Keratinocyte (primary cell): ENCODE measurements around the gene CBLN3. TPM values are rescaled to one million over a fixed set of nuclear protein-coding genes. Genes with fewer than 3 reads are reported as not detected.

Source experiments
- DNase-seq: peaks from one replicate; pipeline ENCODE4 v3.0.0-alpha.2; 2011; ENCODE audit warnings: low read depth, missing footprints, low spot score
- FAIRE-seq: peaks from 2 replicates; lab custom pipeline; 2011; peaks lifted over from hg19 to GRCh38; lab: Jason Lieb, UNC
- H2AFZ ChIP-seq: 2 replicates; pipeline ENCODE4 v1.6.0; 2012; ENCODE audit warnings: low read length, control low read depth, inconsistent platforms; ENCODE audit not compliant: control insufficient read depth
- H3K27ac ChIP-seq: 2 replicates; pipeline ENCODE4 v1.5.1; 2011; ENCODE audit warnings: low read length; ENCODE audit not compliant: control insufficient read depth, insufficient read depth
- H3K27me3 ChIP-seq: 3 replicates; pipeline ENCODE4 v1.6.0; 2011; ENCODE audit warnings: low read length; ENCODE audit not compliant: control insufficient read depth, insufficient read depth; ENCODE audit errors: extremely low read depth
- H3K36me3 ChIP-seq, 2 experiments: 2 replicates in 1 of 2; 3 replicates in 1 of 2; pipeline ENCODE4 v1.5.1; 2011; ENCODE audit warnings: low read length in 2 of 2, mild to moderate bottlenecking in 1 of 2; ENCODE audit not compliant: control insufficient read depth in 2 of 2, insufficient read depth in 2 of 2; ENCODE audit errors: extremely low read depth in 1 of 2
- H3K4me1 ChIP-seq: 3 replicates; pipeline ENCODE4 v1.5.1; 2011; ENCODE audit warnings: low read length; ENCODE audit not compliant: control insufficient read depth, insufficient read depth; ENCODE audit errors: extremely low read depth
- H3K4me2 ChIP-seq: 3 replicates; pipeline ENCODE4 v1.6.0; 2011; ENCODE audit warnings: low read depth, low read length; ENCODE audit not compliant: control insufficient read depth, insufficient read depth; ENCODE audit errors: extremely low read depth
- H3K4me3 ChIP-seq, 3 experiments: fragments of 200-600 bp in 1 of 3; sonication (generic) in 1 of 3; 2 replicates in 2 of 3; 3 replicates in 1 of 3; pipeline ENCODE4 v1.5.1; 2011 to 2016; ENCODE audit warnings: low read length in 3 of 3, mild to moderate bottlenecking in 3 of 3, control low read depth in 2 of 3, inconsistent platforms in 1 of 3, low read depth in 1 of 3, mixed read lengths in 1 of 3, mixed run types in 1 of 3, moderate library complexity in 1 of 3; ENCODE audit not compliant: control insufficient read depth in 2 of 3, insufficient read depth in 2 of 3; ENCODE audit errors: extremely low read depth in 1 of 3
- H3K79me2 ChIP-seq: 2 replicates; pipeline ENCODE4 v1.6.0; 2012; ENCODE audit warnings: low read length; ENCODE audit not compliant: control insufficient read depth, insufficient read depth
- H3K9ac ChIP-seq: 3 replicates; pipeline ENCODE4 v1.6.0; 2011; ENCODE audit warnings: low read length; ENCODE audit not compliant: control insufficient read depth, insufficient read depth; ENCODE audit errors: extremely low read depth
- H3K9me1 ChIP-seq: 3 replicates; pipeline ENCODE4 v1.6.0; 2011; ENCODE audit warnings: low read length; ENCODE audit not compliant: control insufficient read depth, insufficient read depth; ENCODE audit errors: extremely low read depth
- H3K9me3 ChIP-seq: 2 replicates; pipeline ENCODE4 v1.5.1; 2012; ENCODE audit warnings: low read depth, low read length; ENCODE audit not compliant: control insufficient read depth
- H4K20me1 ChIP-seq: 3 replicates; pipeline ENCODE4 v1.6.0; 2011; ENCODE audit warnings: low read length; ENCODE audit not compliant: control insufficient read depth, insufficient read depth; ENCODE audit errors: extremely low read depth
- EZH2 ChIP-seq: IDR thresholded peaks from one replicate; pipeline ENCODE4 v1.6.1; 2012; ENCODE audit warnings: inconsistent platforms, mild to moderate bottlenecking, low read length, moderate library complexity
- dilution Hi-C: fragments of 300-500 bp; cut with MboI; formaldehyde crosslinking; loops from one replicate; pipeline ENCODE4 v1.7.0; 2020; ENCODE audit warnings: low sequenced_read_pairs; ENCODE audit not compliant: extremely low pct_ligation_motif_present
- polyA plus RNA-seq, 5 experiments: library from polyadenylated mRNA; depleted of rRNA in 3 of 5; stranded (reverse) in 3 of 5; stranded (forward) in 1 of 5; unstranded in 1 of 5; fragments of >200 nt; gene quantifications; 1 replicate in 1 of 5; 2 replicates in 3 of 5; 3 replicates in 1 of 5; pipeline versions ENCODE4 v1.2.1 to v1.2.3, GENCODE V29; 2011 to 2012; ENCODE audit warnings: missing spikeins in 2 of 5, low read depth in 1 of 5, low replicate concordance in 1 of 5
- TF ChIP-seq, protein P1 (sequence below), 3 experiments: IDR thresholded peaks in 1 of 3; conservative IDR thresholded peaks in 1 of 3; optimal IDR thresholded peaks in 1 of 3; 2 replicates in 2 of 3; 3 replicates in 1 of 3; pipeline versions ENCODE3 to v1.5.1; 2011; ENCODE audit warnings: low read length in 3 of 3, mild to moderate bottlenecking in 3 of 3, moderate library complexity in 2 of 3, control low read depth in 1 of 3, inconsistent platforms in 1 of 3; ENCODE audit not compliant: insufficient read depth in 2 of 3; ENCODE audit errors: extremely low read depth in 1 of 3

The CBLN3 gene
- polyA plus RNA-seq, 1 donor (not counting 4 experiments of a cell fraction or from before 2014, with no cell fraction given) = 1.6 TPM

DNA sequence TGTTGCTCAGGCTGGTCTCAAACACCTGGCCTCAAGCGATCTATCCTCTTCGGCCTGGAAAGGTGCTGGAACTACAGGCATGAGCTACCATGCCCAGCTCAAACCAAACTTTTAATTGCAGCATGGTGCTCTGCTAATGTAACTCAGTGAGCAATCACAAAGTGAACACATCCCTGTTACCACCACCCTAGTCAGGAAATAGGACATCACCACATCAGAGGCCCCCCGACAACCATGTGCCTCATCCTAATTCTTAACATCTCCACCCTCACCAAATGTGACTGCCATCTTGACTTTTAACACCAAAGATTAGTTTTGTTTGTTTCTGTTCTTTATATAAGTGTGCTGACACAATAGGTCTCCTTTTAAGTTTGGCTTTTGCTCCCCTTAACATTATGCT lies 35.9 kb upstream of the CBLN3 start:
- FAIRE-seq = no peak
- Histone ChIP-seq H3K79me2 (no peaks in the 10 kb centered on the region), H3K9ac (no peak overlapping the region), H3K9me3 (no peaks in the 10 kb centered on the region), H3K9me1 (no peaks in the 10 kb centered on the region), H3K36me3 (no peaks in the 10 kb centered on the region), H3K4me3 (no peak overlapping the region), H3K27me3 (no peaks in the 10 kb centered on the region), H4K20me1 (no peaks in the 10 kb centered on the region), H2AFZ (no peak overlapping the region), H3K4me2 (no peak overlapping the region), H3K27ac (no peak overlapping the region), H3K4me1 (no peaks in the 10 kb centered on the region)
- TF ChIP-seq EZH2 = no peak
- TF ChIP-seq, protein P1, sequence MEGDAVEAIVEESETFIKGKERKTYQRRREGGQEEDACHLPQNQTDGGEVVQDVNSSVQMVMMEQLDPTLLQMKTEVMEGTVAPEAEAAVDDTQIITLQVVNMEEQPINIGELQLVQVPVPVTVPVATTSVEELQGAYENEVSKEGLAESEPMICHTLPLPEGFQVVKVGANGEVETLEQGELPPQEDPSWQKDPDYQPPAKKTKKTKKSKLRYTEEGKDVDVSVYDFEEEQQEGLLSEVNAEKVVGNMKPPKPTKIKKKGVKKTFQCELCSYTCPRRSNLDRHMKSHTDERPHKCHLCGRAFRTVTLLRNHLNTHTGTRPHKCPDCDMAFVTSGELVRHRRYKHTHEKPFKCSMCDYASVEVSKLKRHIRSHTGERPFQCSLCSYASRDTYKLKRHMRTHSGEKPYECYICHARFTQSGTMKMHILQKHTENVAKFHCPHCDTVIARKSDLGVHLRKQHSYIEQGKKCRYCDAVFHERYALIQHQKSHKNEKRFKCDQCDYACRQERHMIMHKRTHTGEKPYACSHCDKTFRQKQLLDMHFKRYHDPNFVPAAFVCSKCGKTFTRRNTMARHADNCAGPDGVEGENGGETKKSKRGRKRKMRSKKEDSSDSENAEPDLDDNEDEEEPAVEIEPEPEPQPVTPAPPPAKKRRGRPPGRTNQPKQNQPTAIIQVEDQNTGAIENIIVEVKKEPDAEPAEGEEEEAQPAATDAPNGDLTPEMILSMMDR (optimal IDR thresholded peaks at IDR 0.05 in 1 of 3, IDR thresholded peaks at IDR 0.05 in 1 of 3, conservative IDR thresholded peaks at IDR 0.05 in 1 of 3; ENCODE audit: extremely low read depth in 1 of 3, insufficient read depth in 2 of 3, low read length in 3 of 3) = no peak
- dilution Hi-C loops = no loop called here
- no peak for DNase-seq

DNA sequence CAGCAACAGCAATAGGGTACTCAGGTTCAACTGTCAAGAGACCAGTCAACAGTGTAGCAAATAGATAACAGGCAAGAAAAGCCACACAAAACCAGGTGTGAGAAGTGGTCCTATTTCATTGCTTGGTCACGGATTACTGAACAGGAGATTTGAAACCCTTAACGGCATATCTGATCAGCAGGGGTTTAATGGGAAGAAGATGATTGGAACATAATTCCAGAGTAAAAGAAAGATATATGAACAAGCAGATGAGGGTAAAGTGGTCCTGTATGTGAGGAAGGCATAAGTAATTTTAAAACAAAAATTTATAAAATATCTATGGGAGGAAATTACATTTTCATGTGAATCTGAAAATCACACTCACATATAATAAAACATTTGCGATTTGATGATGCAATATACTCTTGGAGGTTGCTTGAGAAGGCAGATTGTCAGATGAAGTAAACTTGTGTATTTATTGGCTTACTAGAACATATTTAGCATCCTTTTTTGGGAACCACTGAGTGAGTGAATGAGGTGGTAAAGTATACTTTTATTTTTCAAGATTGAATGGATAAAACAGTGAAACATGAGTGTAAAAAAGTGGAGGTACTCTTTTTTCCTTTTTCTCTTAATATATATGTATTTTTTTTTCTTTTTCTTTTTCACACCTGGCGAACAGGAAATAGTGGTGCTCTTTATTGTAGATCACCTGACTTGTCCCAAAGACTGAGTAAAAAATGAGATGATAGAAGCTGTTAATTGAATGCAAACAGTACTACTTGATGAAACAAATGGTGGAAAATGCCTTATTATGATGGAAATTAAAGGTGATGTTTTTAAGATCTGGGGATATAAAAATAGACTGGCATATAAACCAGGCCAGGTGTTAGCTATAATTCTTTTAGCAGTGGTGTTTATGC lies 34.7 kb upstream of the CBLN3 start:
- H3K9me1 ChIP-seq = no peaks in the 10 kb centered on the region
- dilution Hi-C loops = no loop called here

More for the DNA sequence above, 34.7 kb upstream of the CBLN3 start:
- Histone ChIP-seq H3K27me3 (no peaks in the 10 kb centered on the region), H2AFZ (no peak overlapping the region), H3K27ac (no peak overlapping the region), H3K9me3 (no peaks in the 10 kb centered on the region), H3K4me2 (no peak overlapping the region), H3K36me3 (no peaks in the 10 kb centered on the region), H4K20me1 (no peaks in the 10 kb centered on the region), H3K79me2 (no peaks in the 10 kb centered on the region), H3K4me3 (no peak overlapping the region), H3K9ac (no peak overlapping the region), H3K4me1 (no peaks in the 10 kb centered on the region)
- TF ChIP-seq, protein P1 (optimal IDR thresholded peaks at IDR 0.05 in 1 of 3, IDR thresholded peaks at IDR 0.05 in 1 of 3, conservative IDR thresholded peaks at IDR 0.05 in 1 of 3; ENCODE audit: extremely low read depth in 1 of 3, insufficient read depth in 2 of 3, low read length in 3 of 3) = no peak
- TF ChIP-seq EZH2 = no peak
- no peak for FAIRE-seq
- no peak for DNase-seq
